GM18517 (cell line): ENCODE data around the gene SLC17A1.
"Not testable (repeated sequence)": the region's sequence is repeated elsewhere in the genome, so short reads cannot be mapped to it uniquely, and the experiment has no call there.

Experiments used
- ATAC-seq: cut with Tn5 transposase; IDR thresholded peaks from one replicate; pipeline ENCODE4 v1.9.1; 2021; ENCODE audit warnings: mild to moderate bottlenecking, moderate library complexity; ENCODE audit not compliant: unreplicated experiment

Gene SLC17A1

GRCh38 chr6:25757936-25758642 lies 73.8 kb downstream of the SLC17A1 start:
- ATAC-seq, result no peak

- ATAC-seq, result no peak
Measured at GRCh38 chr6:25756382-25757363, 75.2 kb downstream of the SLC17A1 start.

- ATAC-seq, result no peak
Measured at GRCh38 chr6:25755483-25755882, 76.4 kb downstream of the SLC17A1 start.

- ATAC-seq, result no peak
Measured at GRCh38 chr6:25754535-25754934, 77.3 kb downstream of the SLC17A1 start, which contains the start of gene SLC17A4. TSS of gene SLC17A4 (plus strand) at chr6:25754742. CDS start at chr6:25761963, 7,221 bp downstream.

- no peak for ATAC-seq
Measured at GRCh38 chr6:25753079-25753478, 78.8 kb downstream of the SLC17A1 start.

GRCh38 chr6:25750906-25751305 lies 80.9 kb downstream of the SLC17A1 start:
- ATAC-seq, result no peak

- no peak for ATAC-seq
Measured at GRCh38 chr6:25749837-25750236, 82.0 kb downstream of the SLC17A1 start.

GRCh38 chr6:25748601-25749517 lies 83.0 kb downstream of the SLC17A1 start:
- ATAC-seq, result not testable (repeated sequence)

GRCh38 chr6:25748049-25748448 lies 83.8 kb downstream of the SLC17A1 start:
- ATAC-seq, result no peak

- no peak for ATAC-seq
Measured at GRCh38 chr6:25747477-25747876, 84.4 kb downstream of the SLC17A1 start.

GRCh38 chr6:25746968-25747367 lies 84.9 kb downstream of the SLC17A1 start:
- no peak for ATAC-seq

GRCh38 chr6:25745836-25746235 lies 86.0 kb downstream of the SLC17A1 start:
- ATAC-seq, result no peak

GRCh38 chr6:25743868-25744267 lies 88.0 kb downstream of the SLC17A1 start:
- no peak for ATAC-seq

- ATAC-seq, result no peak
Measured at GRCh38 chr6:25735261-25735660, 96.6 kb downstream of the SLC17A1 start.
